Measurements from ENCODE around the gene CACFD1. TPM values are rescaled to one million over a fixed set of nuclear protein-coding genes. Genes with fewer than 3 reads are reported as not detected.

The CACFD1 gene
- total RNA-seq, 1 donor from 2014 or later, result 34.3 TPM

GRCh38 chr9:133494636-133495326, 35.0 kb downstream of the CACFD1 start:
- H3K27ac ChIP-seq, result no peak overlapping the region
- TF ChIP-seq CTCF (IDR thresholded peaks at IDR 0.05), result no peak
- ATAC-seq, result no peak
- peak; percentile 38 for DNase-seq
- H3K4me1 ChIP-seq, result peaks cover 5% of the 10 kb centered on the region
- no peak overlapping the region for H3K4me3 ChIP-seq
- no peaks in the 10 kb centered on the region for H3K36me3 ChIP-seq
- intact Hi-C loops (cut with DNase I), result no loop called here
- no peaks in the 10 kb centered on the region for H3K9me3 ChIP-seq
- peaks cover 11% of the 10 kb centered on the region for H3K27me3 ChIP-seq (ENCODE audit: low read depth)

- H3K9me3 ChIP-seq, result no peaks in the 10 kb centered on the region
- no peak overlapping the region for H3K27ac ChIP-seq
- intact Hi-C loops (cut with DNase I), result no loop called here
- DNase-seq (peak; percentile 15), ATAC-seq (no peak)
- H3K4me1 ChIP-seq, result peaks cover 5% of the 10 kb centered on the region
- H3K27me3 ChIP-seq (ENCODE audit: low read depth), result peaks cover 11% of the 10 kb centered on the region
- no peak for TF ChIP-seq CTCF (IDR thresholded peaks at IDR 0.05)
- H3K4me3 ChIP-seq, result no peak overlapping the region
- no peaks in the 10 kb centered on the region for H3K36me3 ChIP-seq
Measured at GRCh38 chr9:133495327-133496293, 35.8 kb downstream of the CACFD1 start.

- TF ChIP-seq CTCF (IDR thresholded peaks at IDR 0.05), result no peak
- peaks cover 10% of the 10 kb centered on the region for H3K9me3 ChIP-seq
- H3K4me1 ChIP-seq, result peaks cover 5% of the 10 kb centered on the region
- DNase-seq (peak; percentile 27), ATAC-seq (no peak)
- no peaks in the 10 kb centered on the region for H3K36me3 ChIP-seq
- peak overlapping the region; percentile 18 for H3K27ac ChIP-seq
- H3K27me3 ChIP-seq (ENCODE audit: low read depth), result peaks cover 11% of the 10 kb centered on the region
- no peak overlapping the region for H3K4me3 ChIP-seq
- intact Hi-C loops (cut with DNase I), result no loop called here
Measured at GRCh38 chr9:133496861-133497842, 37.4 kb downstream of the CACFD1 start.

- H3K4me1 ChIP-seq, result peaks cover 5% of the 10 kb centered on the region
- intact Hi-C loops (cut with DNase I), result no loop called here
- DNase-seq, result peak; percentile 56
- no peaks in the 10 kb centered on the region for H3K36me3 ChIP-seq
- no peak overlapping the region for H3K4me3 ChIP-seq
- peaks cover 11% of the 10 kb centered on the region for H3K27me3 ChIP-seq (ENCODE audit: low read depth)
- H3K27ac ChIP-seq, result peak overlapping the region; percentile 64
- ATAC-seq, result peak; percentile 72 to 84
- H3K9me3 ChIP-seq, result peaks cover 14% of the 10 kb centered on the region
- peak; percentile 18 for TF ChIP-seq CTCF (IDR thresholded peaks at IDR 0.05)
Measured at GRCh38 chr9:133499132-133499891, 39.5 kb downstream of the CACFD1 start.
